Measurements from ENCODE around the gene AKAP5. TPM values are rescaled to one million over a fixed set of nuclear protein-coding genes. Genes with fewer than 3 reads are reported as not detected.

Gene AKAP5
- total and polyA plus RNA-seq, 2 donors (not counting 1 experiment from before 2014, with no cell fraction given): 0.21 to 1.4 TPM

DNA sequence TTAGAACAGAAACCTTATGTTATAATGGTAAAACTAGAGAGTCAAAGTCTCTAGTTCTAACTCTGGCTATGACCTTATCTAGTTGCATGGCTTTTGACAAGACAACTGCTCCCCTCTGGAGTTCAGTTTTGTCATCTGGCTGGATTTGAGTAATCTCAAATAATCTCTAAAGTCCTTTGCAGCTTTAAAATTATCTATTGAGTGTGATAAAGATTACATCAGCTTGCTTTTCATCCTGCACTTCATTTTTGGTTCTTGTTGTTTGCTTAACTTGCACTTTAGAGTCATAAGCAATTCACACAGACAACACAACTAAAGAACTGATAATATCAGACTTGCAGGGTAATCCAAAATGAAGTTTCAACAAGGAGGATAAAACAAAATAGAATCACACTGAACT, 2.3 kb downstream of the AKAP5 start:
- Histone ChIP-seq H2AFZ (ENCODE audit: insufficient read depth, low read depth, low read length, poor library complexity, severe bottlenecking) (no peak overlapping the region), H3K27ac (ENCODE audit: low read length in 2 of 2) (peak overlapping the region in 1 of 2 donors; percentile 40), H3K27me3 (replicated peaks in 1 of 4; ENCODE audit: control extremely low read depth in 1 of 4, control insufficient read depth in 3 of 4, insufficient read depth in 4 of 4, low read length in 3 of 4) (no peaks in the 10 kb centered on the region), H3K4me2 (replicated peaks; ENCODE audit: low read depth, low read length, poor library complexity, severe bottlenecking) (no peak overlapping the region), H3K9me3 (ENCODE audit: control extremely low read depth in 1 of 3, control insufficient read depth in 2 of 3, insufficient read depth in 1 of 3, low read length in 2 of 3) (no peaks in the 10 kb centered on the region), H3K9ac (ENCODE audit: low read length) (no peak overlapping the region), H3K4me1 (ENCODE audit: control insufficient read depth in 2 of 2, insufficient read depth in 2 of 2, low read length in 2 of 2) (peaks cover 32% of the 10 kb centered on the region in 2 donors), H3K79me2 (ENCODE audit: control insufficient read depth, insufficient read depth, low read length) (no peaks in the 10 kb centered on the region), H3K4me3 (ENCODE audit: control extremely low read depth in 1 of 5, extremely low read depth in 1 of 5, insufficient read depth in 1 of 5, low read depth in 2 of 5, low read length in 4 of 5) (no peak overlapping the region), H4K20me1 (ENCODE audit: control insufficient read depth, insufficient read depth, low read length, poor library complexity, severe bottlenecking) (no peaks in the 10 kb centered on the region), H3K36me3 (replicated peaks in 1 of 2; ENCODE audit: control extremely low read depth in 1 of 2, control insufficient read depth in 1 of 2, extremely low read depth in 1 of 2, insufficient read depth in 2 of 2, low read length in 1 of 2) (peaks cover 0 to 1% of the 10 kb centered on the region in 2 experiments)
- H3K27ac Mint-ChIP-seq: peak overlapping the region; percentile 18
- ChIA-PET POLR2A (interaction anchor here (1.7 kb wide), 1 partner anchor 35 kb away, joined by 3 read pairs; no protein-coding TSS in a partner anchor), CTCF (interaction anchor here (1.1 to 2.6 kb wide), 4 partner anchors 10 to 122 kb away, joined by 4 to 29 read pairs (median 8); no protein-coding TSS in a partner anchor)
- intact Hi-C loops (cut with micrococcal nuclease): loop anchor here (5.0 kb wide), 1 partner anchor 130 kb away; no protein-coding TSS in a partner anchor
- TF ChIP-seq, protein P1, sequence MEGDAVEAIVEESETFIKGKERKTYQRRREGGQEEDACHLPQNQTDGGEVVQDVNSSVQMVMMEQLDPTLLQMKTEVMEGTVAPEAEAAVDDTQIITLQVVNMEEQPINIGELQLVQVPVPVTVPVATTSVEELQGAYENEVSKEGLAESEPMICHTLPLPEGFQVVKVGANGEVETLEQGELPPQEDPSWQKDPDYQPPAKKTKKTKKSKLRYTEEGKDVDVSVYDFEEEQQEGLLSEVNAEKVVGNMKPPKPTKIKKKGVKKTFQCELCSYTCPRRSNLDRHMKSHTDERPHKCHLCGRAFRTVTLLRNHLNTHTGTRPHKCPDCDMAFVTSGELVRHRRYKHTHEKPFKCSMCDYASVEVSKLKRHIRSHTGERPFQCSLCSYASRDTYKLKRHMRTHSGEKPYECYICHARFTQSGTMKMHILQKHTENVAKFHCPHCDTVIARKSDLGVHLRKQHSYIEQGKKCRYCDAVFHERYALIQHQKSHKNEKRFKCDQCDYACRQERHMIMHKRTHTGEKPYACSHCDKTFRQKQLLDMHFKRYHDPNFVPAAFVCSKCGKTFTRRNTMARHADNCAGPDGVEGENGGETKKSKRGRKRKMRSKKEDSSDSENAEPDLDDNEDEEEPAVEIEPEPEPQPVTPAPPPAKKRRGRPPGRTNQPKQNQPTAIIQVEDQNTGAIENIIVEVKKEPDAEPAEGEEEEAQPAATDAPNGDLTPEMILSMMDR (IDR thresholded peaks at IDR 0.05): no peak
- no peak for TF ChIP-seq EZH2 (IDR thresholded peaks at IDR 0.05; ENCODE audit: borderline replicate concordance, insufficient read depth, low read depth, low read length, poor library complexity, severe bottlenecking)
- H3K27me3 Mint-ChIP-seq: no peaks in the 10 kb centered on the region
- H3K4me1 Mint-ChIP-seq: peaks cover 54% of the 10 kb centered on the region
- DNase-seq (no peak), ATAC-seq (ENCODE audit: low read depth) (no peak)
- H3K4me3 Mint-ChIP-seq: no peak overlapping the region
- H3K9me3 Mint-ChIP-seq (ENCODE audit: insufficient read depth): no peaks in the 10 kb centered on the region

DNA sequence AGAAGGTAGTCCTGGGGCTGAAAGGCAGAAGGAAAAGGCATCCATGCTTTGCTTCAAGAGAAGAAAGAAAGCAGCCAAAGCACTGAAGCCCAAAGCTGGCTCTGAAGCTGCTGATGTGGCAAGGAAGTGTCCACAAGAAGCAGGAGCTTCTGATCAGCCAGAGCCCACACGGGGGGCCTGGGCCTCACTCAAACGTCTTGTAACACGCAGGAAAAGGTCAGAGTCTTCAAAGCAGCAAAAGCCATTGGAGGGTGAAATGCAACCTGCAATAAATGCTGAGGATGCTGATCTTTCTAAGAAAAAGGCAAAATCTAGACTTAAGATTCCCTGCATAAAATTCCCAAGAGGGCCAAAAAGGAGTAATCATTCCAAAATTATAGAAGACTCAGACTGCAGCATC, 3.2 kb downstream of the AKAP5 start:
- peaks cover 46% of the 10 kb centered on the region for H3K4me1 Mint-ChIP-seq
- intact Hi-C loops (cut with micrococcal nuclease): loop anchor here (2.0 to 5.0 kb wide), 2 partner anchors 34 to 131 kb away; partner anchors contain the start of gene ZBTB25
- H3K27ac ChIP-seq (ENCODE audit: low read length in 2 of 2): peak overlapping the region in 1 of 2 donors; percentile 40

More for the DNA sequence above, 3.2 kb downstream of the AKAP5 start:
- Histone ChIP-seq H3K9me3 (ENCODE audit: control extremely low read depth in 1 of 3, control insufficient read depth in 2 of 3, insufficient read depth in 1 of 3, low read length in 2 of 3) (no peaks in the 10 kb centered on the region), H3K79me2 (ENCODE audit: control insufficient read depth, insufficient read depth, low read length) (no peaks in the 10 kb centered on the region), H2AFZ (ENCODE audit: insufficient read depth, low read depth, low read length, poor library complexity, severe bottlenecking) (no peak overlapping the region), H3K4me2 (replicated peaks; ENCODE audit: low read depth, low read length, poor library complexity, severe bottlenecking) (no peak overlapping the region), H3K27me3 (replicated peaks in 1 of 4; ENCODE audit: control extremely low read depth in 1 of 4, control insufficient read depth in 3 of 4, insufficient read depth in 4 of 4, low read length in 3 of 4) (no peaks in the 10 kb centered on the region), H3K4me1 (ENCODE audit: control insufficient read depth in 2 of 2, insufficient read depth in 2 of 2, low read length in 2 of 2) (peaks cover 23% of the 10 kb centered on the region in 2 donors), H4K20me1 (ENCODE audit: control insufficient read depth, insufficient read depth, low read length, poor library complexity, severe bottlenecking) (no peaks in the 10 kb centered on the region), H3K36me3 (replicated peaks in 1 of 2; ENCODE audit: control extremely low read depth in 1 of 2, control insufficient read depth in 1 of 2, extremely low read depth in 1 of 2, insufficient read depth in 2 of 2, low read length in 1 of 2) (no peaks in the 10 kb centered on the region), H3K9ac (ENCODE audit: low read length) (no peak overlapping the region), H3K4me3 (ENCODE audit: control extremely low read depth in 1 of 5, extremely low read depth in 1 of 5, insufficient read depth in 1 of 5, low read depth in 2 of 5, low read length in 4 of 5) (no peak overlapping the region)
- ChIA-PET POLR2A (no interaction called here), CTCF (interaction anchor here (2.7 kb wide), 1 partner anchor 10 kb away, joined by 13 read pairs; no protein-coding TSS in a partner anchor)
- 84% methylated on average over 3 of the region's 3 CpGs for WGBS (ENCODE audit: insufficient coverage)
- ATAC-seq (ENCODE audit: low read depth) (no peak), DNase-seq (no peak)
- TF ChIP-seq, protein P1 (IDR thresholded peaks at IDR 0.05): no peak
- no peak for TF ChIP-seq EZH2 (IDR thresholded peaks at IDR 0.05; ENCODE audit: borderline replicate concordance, insufficient read depth, low read depth, low read length, poor library complexity, severe bottlenecking)
- no peaks in the 10 kb centered on the region for H3K27me3 Mint-ChIP-seq
- peak overlapping the region; percentile 77 for H3K27ac Mint-ChIP-seq
- H3K9me3 Mint-ChIP-seq (ENCODE audit: insufficient read depth): no peaks in the 10 kb centered on the region
- no peak overlapping the region for H3K4me3 Mint-ChIP-seq
